IPS DF 19.7 (cell line): Measurements from ENCODE around the gene NOC4L.
"Not testable (repeated sequence)": the region's sequence is repeated elsewhere in the genome, so short reads cannot be mapped to it uniquely, and the experiment has no call there.

Experiments
- DNase-seq: peaks from one replicate; pipeline ENCODE4 v3.0.0-alpha.2; 2013; ENCODE audit warnings: low read depth, low spot score

Gene NOC4L

DNA sequence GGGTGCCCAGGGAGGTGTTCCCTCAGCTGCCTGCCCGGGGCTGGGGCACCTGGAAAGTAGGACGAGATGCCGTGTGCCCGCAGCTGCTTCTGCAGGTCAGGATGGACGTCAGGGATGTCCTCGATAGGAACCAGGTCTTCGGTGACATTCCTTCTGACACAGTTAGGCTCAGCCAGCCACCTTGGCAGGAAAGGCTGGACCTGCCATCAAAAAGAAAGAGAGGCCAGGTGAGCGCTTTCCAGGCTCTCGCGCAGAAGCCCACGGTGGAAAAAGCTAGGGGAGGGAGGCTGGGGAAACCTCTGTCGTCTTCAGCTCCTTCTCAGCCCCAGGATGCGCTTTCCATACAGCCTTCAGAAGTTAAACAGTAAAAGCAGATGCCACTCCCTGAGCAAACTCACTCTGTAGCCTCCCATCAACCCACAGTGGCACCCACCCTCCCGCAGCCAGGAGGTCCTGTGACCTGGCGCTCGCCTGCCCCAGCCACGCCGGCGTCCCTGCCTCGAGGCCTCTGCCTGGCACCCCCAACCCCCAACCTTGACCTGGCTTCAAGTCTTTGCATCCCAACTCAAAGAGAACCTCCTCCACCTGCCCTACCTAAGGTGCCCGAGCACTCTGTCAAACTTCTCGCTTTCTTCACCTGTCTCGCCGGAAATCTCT lies 1.4 kb upstream of the NOC4L start:
- DNase-seq: no peak

DNA sequence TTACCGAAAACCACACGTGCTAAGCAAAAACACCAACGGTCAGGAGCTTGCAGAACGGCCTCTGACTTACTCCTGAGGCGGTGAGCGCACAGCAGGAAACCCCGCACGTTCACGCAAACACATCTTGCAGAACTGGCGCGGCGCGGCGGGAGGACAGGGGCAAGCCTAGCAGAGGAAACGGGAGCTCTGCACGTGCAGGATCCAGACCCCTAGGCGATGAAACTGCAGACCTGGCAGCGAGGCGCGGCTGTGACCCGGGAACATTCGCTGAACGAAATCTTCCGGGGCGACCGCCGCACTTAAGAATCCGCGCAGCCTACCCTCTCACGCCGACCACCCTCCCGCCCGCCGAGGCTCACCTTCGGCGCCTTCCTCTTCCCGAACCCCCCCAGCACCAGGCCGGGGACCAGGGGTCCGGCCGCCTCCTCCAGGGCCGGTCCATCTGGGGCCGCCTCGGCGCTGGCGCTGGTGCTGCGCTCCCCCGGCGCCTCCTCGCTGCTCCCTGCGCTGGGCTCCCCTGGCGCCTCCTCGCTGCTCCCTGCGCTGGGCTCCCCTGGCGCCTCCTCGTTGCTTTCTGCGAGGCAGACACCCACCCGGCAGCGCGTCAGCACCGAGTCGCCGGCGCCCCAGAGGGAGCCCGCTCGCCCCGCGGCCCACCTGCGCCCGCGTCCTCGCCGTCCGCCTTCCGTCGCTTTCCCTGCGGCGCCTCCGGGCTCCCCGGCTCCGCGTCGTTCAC lies 753 bp upstream of the NOC4L start:
- no peak for DNase-seq

DNA sequence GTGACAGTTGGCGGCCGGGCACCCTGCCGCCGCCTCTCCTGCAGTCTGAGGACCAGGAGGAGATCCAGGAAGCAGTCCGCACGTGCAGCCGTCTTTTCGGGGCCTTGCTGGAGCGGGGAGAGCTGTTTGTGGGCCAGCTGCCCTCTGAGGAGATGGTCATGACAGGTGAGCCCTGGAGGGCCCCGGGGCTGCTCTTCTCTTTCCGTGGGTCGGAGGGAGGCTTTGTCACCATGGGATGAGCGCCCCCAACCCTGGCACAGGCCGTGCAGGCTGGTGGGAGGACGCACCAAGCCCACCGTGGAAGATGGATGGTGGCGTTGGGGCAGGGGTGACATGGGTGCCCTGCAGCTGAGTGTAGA lies 532 bp downstream of the NOC4L start:
- DNase-seq: no peak

DNA sequence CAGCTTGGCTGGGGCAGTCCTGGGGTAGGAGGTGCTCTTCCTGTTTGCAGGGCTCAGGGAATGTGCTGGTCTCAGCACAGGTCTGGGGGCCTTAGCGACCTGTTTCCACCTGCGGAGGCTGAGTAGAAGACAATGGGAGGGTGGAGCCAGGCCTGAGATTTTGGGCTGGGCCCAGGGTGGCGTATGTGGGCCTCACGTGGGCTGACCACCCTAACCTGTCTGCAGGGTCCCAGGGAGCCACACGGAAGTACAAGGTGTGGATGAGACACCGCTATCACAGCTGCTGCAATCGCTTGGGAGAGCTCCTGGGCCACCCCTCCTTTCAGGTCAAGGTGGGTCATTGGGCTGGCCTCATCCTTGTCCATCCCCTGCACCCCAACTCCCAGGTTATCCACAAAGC lies 1.1 kb downstream of the NOC4L start:
- DNase-seq: no peak

DNA sequence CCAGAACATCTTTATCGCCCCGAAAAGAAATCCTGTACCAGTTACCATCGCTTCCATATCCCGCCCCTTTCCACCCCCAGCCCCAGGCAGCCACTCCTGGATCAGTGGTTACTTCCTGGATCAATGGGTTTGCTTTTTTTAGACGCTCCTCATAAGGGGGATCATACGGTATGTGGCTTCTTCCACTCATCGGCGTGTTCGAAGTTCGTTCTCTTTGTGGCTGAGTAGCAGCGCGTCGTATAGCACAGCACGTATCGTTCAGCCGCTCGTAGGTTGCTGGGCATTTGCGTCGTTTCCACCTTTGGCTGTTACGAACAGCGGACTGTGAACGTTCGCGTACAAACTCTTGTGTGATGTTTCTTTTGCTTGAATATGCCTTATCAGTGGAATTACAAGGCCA lies 1.8 kb downstream of the NOC4L start:
- no peak for DNase-seq

DNA sequence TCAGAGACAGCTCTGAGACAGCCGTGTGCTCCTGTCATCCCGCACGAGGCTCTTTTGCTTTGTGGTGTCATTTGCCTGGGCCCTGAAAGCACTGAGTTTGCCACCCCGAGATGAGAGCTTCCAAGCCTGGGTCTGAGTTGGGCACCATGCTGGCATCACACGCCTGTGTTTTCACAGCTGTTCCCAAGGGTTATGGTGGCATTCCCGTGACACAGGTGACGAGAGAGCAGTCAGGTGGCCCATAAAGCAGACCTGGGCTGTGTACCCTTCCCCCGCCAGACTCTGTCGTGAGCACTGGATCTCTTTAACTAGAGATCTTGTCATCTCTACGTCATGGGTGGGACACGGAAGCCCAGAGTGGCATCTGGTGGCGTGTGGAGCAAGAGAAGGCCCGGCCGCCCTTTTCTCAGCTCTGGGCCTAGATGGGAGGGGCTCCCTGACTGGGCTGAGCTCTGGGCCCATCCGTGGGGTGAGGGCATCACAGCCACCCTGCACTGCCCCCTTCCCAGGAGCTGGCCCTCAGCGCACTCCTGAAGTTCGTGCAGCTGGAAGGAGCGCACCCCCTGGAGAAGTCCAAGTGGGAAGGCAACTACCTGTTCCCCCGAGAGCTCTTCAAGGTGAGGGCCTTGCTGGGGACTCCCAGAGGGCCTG lies 2.6 kb downstream of the NOC4L start:
- no peak for DNase-seq

DNA sequence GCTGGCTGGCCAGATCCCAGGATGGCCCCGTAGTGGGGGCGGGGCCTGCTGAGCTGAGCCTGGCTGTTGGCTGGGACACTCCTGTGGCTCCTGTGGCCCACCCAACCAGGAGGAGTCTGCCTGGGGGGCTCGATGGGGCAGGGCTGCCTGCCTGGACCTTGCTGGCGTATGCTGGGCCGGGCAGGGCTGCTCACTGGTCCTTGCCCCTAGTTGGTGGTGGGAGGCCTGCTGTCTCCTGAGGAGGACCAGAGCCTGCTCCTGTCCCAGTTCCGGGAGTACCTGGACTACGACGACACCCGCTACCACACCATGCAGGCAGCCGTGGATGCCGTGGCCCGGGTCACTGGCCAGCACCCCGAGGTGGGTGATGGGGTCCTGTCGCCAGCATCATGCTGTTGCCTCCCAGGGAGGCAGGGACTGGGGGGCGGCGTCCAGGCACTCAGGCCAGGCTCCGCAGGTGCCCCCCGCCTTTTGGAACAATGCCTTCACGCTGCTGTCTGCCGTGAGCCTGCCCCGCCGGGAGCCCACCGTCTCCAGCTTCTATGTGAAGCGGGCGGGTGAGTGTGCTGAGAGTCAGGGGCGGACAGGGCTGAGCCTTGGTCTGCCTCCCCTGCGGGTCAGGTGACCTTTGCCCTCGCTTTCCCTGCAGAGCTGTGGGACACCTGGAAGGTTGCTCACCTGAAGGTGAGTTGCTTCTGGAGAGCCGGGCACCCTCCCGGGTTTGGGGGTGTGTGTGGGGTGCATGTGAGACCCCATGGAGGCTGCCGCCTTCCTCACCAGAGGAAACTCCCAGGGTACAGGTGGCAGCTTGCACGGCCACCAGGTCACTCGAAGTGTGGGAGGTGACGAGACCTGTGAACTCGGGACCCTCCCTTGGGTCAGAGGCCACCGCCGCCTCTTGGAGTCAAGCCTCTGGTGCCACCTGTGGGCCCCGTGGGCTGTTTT lies 3.4 kb downstream of the NOC4L start:
- DNase-seq: no peak

DNA sequence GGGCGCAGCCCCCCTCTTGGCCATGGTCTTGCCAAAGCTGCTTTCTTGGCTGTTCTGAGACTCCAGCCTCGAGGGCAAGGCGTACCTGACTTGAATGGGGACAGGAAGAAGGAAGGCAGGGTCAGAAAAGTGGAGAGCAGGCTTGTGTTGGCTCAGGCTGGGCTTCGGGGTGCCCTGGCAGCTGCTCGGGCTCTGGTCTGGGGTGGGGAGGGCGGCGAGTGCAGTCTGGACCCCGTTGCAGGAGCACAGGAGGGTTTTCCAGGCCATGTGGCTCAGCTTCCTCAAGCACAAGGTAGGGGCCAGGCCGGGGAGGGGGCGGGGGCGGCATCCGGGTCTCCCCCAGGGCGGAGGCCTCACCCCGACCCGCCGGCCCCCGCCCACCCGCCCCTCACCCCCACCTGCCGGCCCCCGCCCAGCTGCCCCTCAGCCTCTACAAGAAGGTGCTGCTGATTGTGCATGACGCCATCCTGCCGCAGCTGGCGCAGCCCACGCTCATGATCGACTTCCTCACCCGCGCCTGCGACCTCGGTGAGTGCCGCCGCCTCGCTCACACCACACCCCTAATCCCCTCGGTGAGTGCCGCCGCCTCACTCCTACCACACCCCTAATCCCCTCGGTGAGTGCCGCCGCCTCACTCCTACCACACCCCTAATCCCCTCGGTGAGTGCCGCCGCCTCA lies 4.2 kb downstream of the NOC4L start:
- DNase-seq: no peak

DNA sequence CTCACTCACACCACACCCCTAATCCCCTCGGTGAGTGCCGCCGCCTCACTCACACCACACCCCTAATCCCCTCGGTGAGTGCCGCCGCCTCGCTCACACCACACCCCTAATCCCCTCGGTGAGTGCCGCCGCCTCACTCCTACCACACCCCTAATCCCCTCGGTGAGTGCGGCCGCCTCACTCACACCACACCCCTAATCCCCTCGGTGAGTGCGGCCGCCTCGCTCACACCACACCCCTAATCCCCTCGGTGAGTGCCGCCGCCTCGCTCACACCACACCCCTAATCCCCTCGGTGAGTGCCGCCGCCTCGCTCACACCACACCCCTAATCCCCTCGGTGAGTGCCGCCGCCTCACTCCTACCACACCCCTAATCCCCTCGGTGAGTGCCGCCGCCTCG lies 5.3 kb downstream of the NOC4L start:
- not testable (repeated sequence) for DNase-seq

DNA sequence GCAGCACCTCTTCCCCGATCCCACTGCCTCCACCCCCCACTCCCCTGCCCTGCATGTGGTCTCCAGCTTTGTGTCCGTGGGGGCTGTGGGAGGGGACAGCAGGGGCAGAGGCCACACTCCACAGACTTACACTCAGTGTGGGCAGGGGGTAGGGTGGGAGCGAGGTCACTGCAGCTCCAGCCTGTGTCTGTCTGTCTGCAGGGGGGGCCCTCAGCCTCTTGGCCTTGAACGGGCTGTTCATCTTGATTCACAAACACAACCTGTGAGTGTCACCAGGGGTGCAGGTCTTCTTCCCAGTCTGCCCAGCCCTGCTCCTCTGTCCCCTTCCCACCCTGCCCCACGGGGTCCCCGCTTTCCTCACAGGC lies 6.5 kb downstream of the NOC4L start:
- DNase-seq: no peak

DNA sequence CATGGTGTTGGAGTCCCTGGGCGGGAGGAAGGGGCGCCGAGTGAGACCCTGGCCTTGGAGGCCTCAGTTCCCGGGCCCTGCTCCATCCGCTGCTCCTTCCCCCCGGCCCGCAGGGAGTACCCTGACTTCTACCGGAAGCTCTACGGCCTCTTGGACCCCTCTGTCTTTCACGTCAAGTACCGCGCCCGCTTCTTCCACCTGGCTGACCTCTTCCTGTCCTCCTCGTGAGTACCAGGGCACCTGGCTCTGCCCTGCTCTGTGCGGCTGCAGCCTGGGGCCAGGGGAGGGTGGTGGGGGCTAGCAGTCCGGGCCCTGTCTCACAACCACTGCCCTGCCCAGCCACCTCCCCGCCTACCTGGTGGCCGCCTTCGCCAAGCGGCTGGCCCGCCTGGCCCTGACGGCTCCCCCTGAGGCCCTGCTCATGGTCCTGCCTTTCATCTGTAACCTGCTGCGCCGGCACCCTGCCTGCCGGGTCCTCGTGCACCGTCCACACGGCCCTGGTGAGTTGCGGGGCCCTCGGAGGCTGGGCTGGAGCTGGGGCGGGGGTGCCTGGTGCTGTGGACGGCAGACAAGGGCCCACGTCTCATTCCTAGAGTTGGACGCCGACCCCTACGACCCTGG lies 7.0 kb downstream of the NOC4L start:
- DNase-seq: no peak

DNA sequence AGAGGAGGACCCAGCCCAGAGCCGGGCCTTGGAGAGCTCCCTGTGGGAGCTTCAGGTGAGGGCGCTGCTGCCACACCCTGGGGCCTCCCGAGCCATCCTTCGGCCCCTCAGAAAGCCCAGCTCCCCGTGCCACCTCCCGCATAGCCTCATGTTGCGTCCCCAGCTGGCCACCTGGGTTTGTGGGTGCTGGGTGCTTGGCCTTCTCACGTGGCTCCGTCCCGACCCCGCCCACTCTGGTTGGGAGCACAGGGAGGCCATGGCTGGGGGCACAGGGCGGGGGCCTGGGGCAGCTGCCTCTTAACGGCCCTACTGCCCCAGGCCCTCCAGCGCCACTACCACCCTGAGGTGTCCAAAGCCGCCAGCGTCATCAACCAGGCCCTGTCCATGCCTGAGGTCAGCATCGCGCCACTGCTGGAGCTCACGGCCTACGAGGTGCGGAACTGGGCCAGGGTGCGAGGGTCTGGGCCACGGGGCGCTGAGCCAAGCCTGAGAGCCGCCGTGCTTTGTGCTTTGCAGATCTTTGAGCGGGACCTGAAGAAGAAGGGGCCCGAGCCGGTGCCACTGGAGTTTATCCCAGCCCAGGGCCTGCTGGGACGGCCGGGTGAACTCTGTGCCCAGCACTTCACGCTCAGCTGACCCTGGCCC lies 7.6 kb downstream of the NOC4L start:
- DNase-seq: no peak

DNA sequence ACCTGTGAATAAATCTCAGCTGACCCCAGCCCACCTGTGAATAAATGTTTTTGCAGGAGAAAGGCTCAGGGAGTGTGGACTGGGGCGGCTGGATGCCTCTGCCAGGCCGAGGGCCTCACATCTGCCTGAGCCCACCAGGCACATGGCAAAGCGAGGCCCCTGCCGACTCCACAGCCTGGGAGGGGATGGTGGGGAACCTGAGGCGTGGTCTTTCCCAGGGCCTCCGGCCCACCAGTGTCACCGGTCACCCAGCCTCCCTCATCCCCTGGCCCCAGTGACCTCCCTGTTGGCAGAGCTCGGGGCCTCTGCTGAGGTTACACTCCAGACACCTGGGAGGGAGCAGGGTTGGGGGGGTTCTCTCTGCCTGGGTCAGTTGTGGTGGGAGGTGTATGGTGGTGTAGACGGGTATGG lies 8.2 kb downstream of the NOC4L start:
- no peak for DNase-seq

DNA sequence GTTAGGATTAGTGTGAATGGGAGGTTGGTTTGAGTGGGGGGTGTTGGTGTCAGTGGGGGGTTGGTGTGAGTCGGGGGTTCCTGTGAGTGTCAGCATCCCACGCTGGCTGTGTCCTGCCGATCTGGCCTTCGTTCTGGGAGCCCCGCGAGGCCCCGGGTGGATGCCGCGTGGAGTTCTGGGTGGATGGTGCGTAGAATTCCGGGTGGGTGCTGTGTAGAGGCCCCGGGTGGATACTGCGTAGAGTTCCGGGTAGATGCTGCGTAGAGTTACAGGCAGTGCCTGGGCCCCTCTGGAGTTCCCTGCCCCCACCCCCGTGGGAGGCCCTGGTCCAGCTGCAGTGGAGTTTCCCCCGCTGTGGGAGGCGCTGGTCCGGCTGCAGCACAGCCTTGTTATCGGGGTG lies 8.7 kb downstream of the NOC4L start:
- DNase-seq: no peak

DNA sequence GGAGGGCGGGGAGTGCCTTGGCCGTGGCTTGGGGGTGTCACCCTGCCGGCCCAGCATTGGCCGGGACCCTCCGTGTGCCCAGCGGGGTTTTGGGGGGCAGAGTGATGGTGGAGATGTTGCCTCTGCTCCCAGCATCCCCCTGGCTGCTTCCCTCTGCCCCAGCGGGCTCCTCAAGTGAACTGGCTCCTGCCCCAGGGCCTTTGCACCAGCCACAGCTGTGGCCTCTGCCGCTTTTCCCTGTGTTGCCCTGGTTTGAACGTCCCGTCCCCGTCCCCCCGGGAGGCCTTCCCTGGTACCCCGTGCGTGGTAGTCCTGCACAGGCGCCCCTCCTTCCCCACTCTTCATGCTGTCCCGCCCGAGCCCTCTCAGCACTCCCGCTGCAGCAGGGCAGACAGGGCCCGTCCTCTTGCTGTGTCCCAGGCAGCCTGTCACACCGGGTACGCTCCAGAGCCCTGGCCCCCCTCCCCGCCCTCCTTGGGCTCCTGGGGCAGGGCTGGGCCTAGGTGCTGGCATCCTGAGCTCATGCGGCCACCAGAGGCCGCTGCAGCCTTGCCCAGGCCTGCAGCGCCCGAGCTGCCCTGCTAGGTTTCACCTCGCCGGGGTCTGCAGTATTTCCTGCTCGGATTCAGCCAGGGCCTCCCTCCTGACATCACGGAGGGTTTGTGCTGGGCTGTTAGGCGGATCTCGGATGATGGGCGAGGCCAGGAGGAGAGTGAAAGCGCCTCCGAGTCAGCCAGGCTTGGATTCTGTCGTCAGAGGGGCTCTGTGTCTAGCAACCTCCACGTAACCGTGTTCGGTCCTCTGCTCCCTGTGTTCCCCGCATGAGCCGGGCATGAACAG lies 9.5 kb downstream of the NOC4L start:
- DNase-seq: peak; percentile 59

DNA sequence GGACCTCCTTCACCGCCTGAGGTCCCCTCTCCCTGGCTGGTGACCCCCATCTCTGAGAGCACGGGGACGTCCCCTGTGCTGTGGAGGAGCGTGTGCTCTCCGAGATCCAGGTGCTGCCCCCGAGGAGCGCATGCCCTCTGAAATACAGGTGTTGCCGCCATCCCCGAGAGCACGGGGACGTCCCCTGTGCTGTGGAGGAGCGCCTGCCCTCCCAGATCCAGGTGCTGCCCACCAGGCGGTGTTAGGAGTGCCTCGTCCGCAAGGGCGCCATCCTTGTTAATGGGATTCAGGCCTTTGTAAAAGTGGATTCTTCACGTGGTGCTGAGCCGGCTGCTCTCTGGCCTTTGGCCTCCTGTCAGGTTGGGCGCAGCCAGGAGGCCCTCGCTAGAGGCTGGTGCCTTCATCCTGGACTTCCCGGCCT lies 10.1 kb downstream of the NOC4L start:
- no peak for DNase-seq

DNA sequence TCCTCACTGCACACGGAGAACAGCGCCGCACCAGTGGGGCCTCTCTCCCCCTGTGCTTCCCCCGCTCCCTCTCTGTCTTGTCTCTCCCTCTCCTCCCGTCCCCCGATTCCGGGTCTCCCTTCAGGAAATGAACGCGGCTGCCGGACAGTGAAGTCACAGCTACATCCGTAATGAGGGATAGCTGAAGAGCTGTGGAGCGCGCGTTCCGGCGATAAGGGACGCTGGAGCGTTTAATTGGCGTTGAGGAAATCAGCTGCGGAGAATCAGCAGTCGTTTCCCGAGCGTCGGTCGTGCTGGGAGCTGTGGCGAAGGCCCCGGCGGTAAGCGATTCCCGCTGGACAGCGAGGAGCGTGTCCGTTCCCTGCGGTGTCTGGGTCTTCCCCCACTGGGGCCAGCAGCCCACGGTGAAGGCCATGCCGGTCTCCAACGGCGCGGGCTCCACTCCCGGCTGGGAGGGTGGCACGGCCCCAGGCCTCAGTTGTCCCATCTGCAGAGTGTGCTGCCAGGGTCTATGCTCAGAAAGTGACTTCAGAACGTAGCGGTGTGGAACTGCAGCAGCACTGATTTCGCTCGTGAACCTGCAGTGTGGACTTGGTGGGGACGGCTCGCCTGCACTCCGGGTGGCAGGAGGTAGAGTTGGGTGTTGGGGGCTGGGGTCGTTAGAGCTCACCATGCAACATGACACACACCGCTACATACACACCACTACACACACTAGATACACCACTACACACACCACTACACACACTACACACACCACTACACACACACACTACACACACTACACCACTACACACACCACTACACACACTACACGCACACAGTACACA lies 10.9 kb downstream of the NOC4L start:
- DNase-seq: no peak

DNA sequence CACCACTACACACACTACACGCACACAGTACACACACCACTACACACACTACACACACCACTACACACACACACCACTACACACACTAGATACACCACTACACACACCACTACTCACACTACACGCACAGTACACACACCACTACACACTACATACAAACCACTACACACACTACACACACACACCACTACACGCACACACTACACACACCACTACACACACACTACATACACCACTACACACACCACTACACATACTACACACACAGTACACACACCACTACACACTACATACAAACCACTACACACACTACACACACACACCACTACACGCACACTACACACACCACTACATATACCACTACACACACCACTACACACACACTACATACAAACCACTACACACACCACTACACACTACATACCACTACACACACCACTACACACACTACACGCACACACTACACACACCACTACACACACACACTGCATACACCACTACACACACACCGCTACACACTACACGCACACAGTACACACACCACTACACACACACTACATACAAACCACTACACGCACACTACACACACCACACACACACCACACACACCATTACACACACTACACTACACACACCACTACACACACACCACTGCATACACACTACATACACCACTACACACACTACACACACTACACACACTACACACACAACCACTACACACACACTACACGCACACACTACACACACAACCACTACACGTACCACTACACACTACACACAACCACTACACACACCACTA lies 11.7 kb downstream of the NOC4L start:
- no peak for DNase-seq
